Regular cardiac myocyte (primary cell): Measurements from ENCODE around the gene DACT1. TPM values are rescaled to one million over a fixed set of nuclear protein-coding genes. Genes with fewer than 3 reads are reported as not detected.

ENCODE experiments used
- total RNA-seq: library from RNA; depleted of rRNA; stranded (reverse); fragments of >200 nt; gene quantifications from 2 replicates; pipeline ENCODE4 v1.2.3, GENCODE V29; 2014

Gene DACT1
- 16.9 and 60.9 TPM in 2 replicates for total RNA-seq

GRCh38 chr14:58637391-58638230 is at the start of gene DACT1:
DACT1 (plus strand) TSS chr14:58637962; CDS start chr14:58638203, 241 bp downstream.

Other genes with a start within 250 kb of the DACT1 start
- not detected in 2 replicates for gene TOMM20L, start 242.0 kb upstream of the DACT1 start, total RNA-seq
- gene TIMM9, start 210.4 kb upstream of the DACT1 start, total RNA-seq = 11.8 and 25.3 TPM in 2 replicates
- 22.3 and 34.1 TPM in 2 replicates for gene KIAA0586, start 210.2 kb upstream of the DACT1 start, total RNA-seq